Lung (tissue), 12 donors: Measurements from ENCODE around the gene CLPTM1L. TPM values are rescaled to one million over a fixed set of nuclear protein-coding genes. Genes with fewer than 3 reads are reported as not detected.

Source experiments
- ATAC-seq: fragments of 200-7000 bp; cut with Tn5 transposase; one replicate; pipeline ENCODE4 v1.9.1; 2020; ENCODE audit warnings: moderate number of reproducible peaks; ENCODE audit not compliant: insufficient read depth, low FRiP score
- DNase-seq, 3 donors: peaks; one replicate each; pipeline ENCODE4 v3.0.0-alpha.2; 2013 to 2017
- H3K27ac ChIP-seq, 2 donors: one replicate each; pipeline ENCODE4 v1.5.1; 2013; ENCODE audit warnings: mild to moderate bottlenecking in 2 of 2, moderate library complexity in 2 of 2, control low read depth in 1 of 2, inconsistent platforms in 1 of 2, low read depth in 1 of 2, low read length in 1 of 2
- H3K27me3 ChIP-seq, 3 donors: one replicate each; pipeline ENCODE4 v1.5.1; 2013; ENCODE audit warnings: low read length in 2 of 3; ENCODE audit not compliant: control insufficient read depth in 3 of 3, insufficient read depth in 3 of 3
- H3K36me3 ChIP-seq, 4 donors: one replicate each; pipeline ENCODE4 v1.5.1; 2013; ENCODE audit warnings: low read length in 4 of 4, mild to moderate bottlenecking in 1 of 4, moderate library complexity in 1 of 4; ENCODE audit not compliant: control insufficient read depth in 4 of 4, insufficient read depth in 4 of 4
- H3K4me1 ChIP-seq, 5 donors: one replicate each; pipeline ENCODE4 v1.5.1; 2013; ENCODE audit warnings: low read length in 5 of 5, mild to moderate bottlenecking in 2 of 5, moderate library complexity in 1 of 5; ENCODE audit not compliant: control insufficient read depth in 5 of 5, insufficient read depth in 5 of 5
- H3K4me3 ChIP-seq: one replicate; pipeline ENCODE4 v1.5.1; 2013; ENCODE audit warnings: mild to moderate bottlenecking, control low read depth, moderate library complexity
- H3K9ac ChIP-seq, 2 donors: one replicate each; pipeline ENCODE4 v1.5.1; 2013; ENCODE audit warnings: low read length in 2 of 2, control low read depth in 1 of 2; ENCODE audit not compliant: insufficient read depth in 1 of 2
- H3K9me3 ChIP-seq, 4 donors: one replicate each; pipeline ENCODE4 v1.5.1; 2013; ENCODE audit warnings: low read length in 3 of 4, mild to moderate bottlenecking in 1 of 4, moderate library complexity in 1 of 4; ENCODE audit not compliant: control insufficient read depth in 4 of 4, insufficient read depth in 3 of 4
- CTCF ChIP-seq: IDR thresholded peaks from 2 replicates; pipeline ENCODE4 v1.5.1; 2012; ENCODE audit warnings: mild to moderate bottlenecking; ENCODE audit errors: control extremely low read depth, extremely low read depth
- WGBS, 2 donors: extraction: QIAGEN DNeasy Blood & Tissue Kit; methylation state at CpG; one replicate each; pipeline ENCODE4 v1.1.7; 2013; 5-methylcytosine and 5-hydroxymethylcytosine counted together
- polyA plus RNA-seq, 2 donors: library from polyadenylated mRNA; stranded (reverse); fragments of 200-250 nt; gene quantifications; one replicate each; pipeline ENCODE4 v1.2.1, GENCODE V29; 2013
- total RNA-seq, 2 donors: library from RNA; depleted of rRNA in 1 of 2; stranded (reverse); fragments of >200 nt in 1 of 2; gene quantifications; one replicate each; pipeline ENCODE4 v1.2.1, GENCODE V29; 2014 to 2021
- donor health status: control.
- donor health status: control.
- donor health status: Bipolar disorder and iron deficiency.
- donor health status: healthy.
- donor health status: DM: yes; HTN: yes; CAD: no.

CLPTM1L gene
- total and polyA plus RNA-seq, 4 donors: 79.0 to 153 (median 144) TPM

DNA sequence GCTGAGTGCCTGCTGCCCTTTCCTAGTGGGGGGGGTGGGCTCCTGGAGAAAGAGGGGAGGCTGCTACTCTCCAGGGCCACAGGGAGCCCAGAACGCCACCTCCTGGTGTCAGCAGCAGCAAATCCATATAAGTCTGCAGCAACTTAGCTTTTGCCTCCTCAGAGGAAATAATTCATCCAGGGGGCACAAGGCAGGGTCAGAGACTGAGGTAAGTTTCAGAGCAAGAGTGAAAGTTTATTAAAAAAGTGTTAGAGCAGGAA, 4.0 kb upstream of the CLPTM1L start:
- Histone ChIP-seq H3K9me3 (no peaks in the 10 kb centered on the region), H3K4me1 (peaks cover 0 to 11% (median 3%) of the 10 kb centered on the region in 5 donors), H3K27ac (no peak overlapping the region), H3K36me3 (no peaks in the 10 kb centered on the region), H3K27me3 (no peaks in the 10 kb centered on the region), H3K9ac (no peak overlapping the region), H3K4me3 (no peak overlapping the region)
- WGBS, 2 donors: 75 to 86% methylated on average over 1 of the region's 1 CpG
- TF ChIP-seq CTCF: no peak
- DNase-seq (no peak), ATAC-seq (no peak)

DNA sequence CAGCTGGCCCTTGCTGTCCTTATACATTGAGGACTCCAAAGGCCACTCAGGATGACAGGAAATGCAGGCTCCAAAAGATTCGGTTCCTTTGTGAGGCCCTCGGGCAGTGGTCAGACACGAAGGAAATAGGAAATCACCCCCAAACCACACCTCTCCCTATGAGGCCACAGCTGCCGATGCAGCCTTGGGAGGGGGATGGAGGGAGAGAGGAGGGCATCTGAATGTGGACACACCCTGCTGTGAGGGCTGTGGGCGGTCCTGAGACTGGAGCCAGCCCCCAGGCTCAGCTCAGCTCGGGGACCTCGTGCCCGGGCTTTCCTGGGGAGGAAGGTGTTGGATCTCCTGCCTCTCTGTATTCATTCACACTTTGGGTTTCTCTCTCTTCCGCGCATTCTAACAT, 2.7 kb upstream of the CLPTM1L start:
- Histone ChIP-seq H3K9me3 (no peaks in the 10 kb centered on the region), H3K27ac (no peak overlapping the region), H3K9ac (no peak overlapping the region), H3K4me3 (no peak overlapping the region), H3K27me3 (no peaks in the 10 kb centered on the region), H3K4me1 (peaks cover 0 to 18% (median 6%) of the 10 kb centered on the region in 5 donors), H3K36me3 (peaks cover 0 to under 1% (median 0%) of the 10 kb centered on the region in 4 donors)
- DNase-seq (no peak), ATAC-seq (no peak)
- WGBS, 2 donors: 35 to 48% methylated on average over 10 of the region's 10 CpGs
- no peak for TF ChIP-seq CTCF

- Histone ChIP-seq H3K4me3 (no peak overlapping the region), H3K27me3 (no peaks in the 10 kb centered on the region), H3K9me3 (no peaks in the 10 kb centered on the region), H3K36me3 (peaks cover 0 to 6% (median 3%) of the 10 kb centered on the region in 4 donors), H3K4me1 (peaks cover 0 to 18% (median 6%) of the 10 kb centered on the region in 5 donors), H3K9ac (no peak overlapping the region), H3K27ac (no peak overlapping the region)
- DNase-seq: no peak
- no peak for TF ChIP-seq CTCF
- no peak for ATAC-seq
- 89 to 92% methylated on average over 21 of the region's 21 CpGs for WGBS, 2 donors
Observed at GRCh38 chr5:1346627-1347440, 1.9 kb upstream of the CLPTM1L start.
